ENCODE measurements around the gene OOSP4A. TPM values are rescaled to one million over a fixed set of nuclear protein-coding genes. Genes with fewer than 3 reads are reported as not detected.

The OOSP4A gene
- total RNA-seq, 5 donors from 2014 or later (not counting 1 experiment from before 2014, with no cell fraction given): not detected

DNA sequence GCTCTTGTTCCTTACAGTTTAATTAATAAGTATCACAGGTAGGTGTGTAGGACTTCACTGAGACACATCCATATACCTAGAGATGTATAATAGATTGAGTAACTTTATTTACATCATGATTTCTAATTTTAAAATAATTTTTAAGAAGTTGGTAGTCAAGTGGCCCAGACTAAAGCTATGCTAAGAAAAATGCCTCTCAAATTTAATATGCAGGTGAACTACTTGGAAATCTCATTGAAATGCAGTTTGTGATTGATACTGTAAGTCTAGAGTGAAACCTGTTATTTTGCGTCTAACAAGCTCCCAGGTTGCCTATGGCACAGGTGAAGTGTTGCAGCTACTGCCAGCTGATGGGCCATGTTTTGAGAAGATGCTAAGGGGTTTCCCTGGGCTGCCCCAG, 53.0 kb downstream of the OOSP4A start, which contains the start of gene OOSP4B:
Gene OOSP4B, plus strand, starts transcription at position 301 of the 400 bp plus-strand sequence.
- POLR2A ChIA-PET: no interaction called here
- Mint-ChIP-seq H3K4me3 (no peak within 1 kb of the TSS), H3K4me1 (no peaks in the 10 kb centered on the region), H3K27me3 (peaks cover 8 to 19% of the 10 kb centered on the region in 2 donors), H3K9me3 (no peaks in the 10 kb centered on the region), H3K36me3 (no peaks in the 10 kb centered on the region), H3K27ac (no peak within 1 kb of the TSS)
- Histone ChIP-seq H3K36me3 (ENCODE audit: control insufficient read depth in 2 of 2, extremely low read depth in 1 of 2, insufficient read depth in 1 of 2, low read length in 1 of 2) (no peaks in the 10 kb centered on the region), H3K27me3 (replicated peaks in 1 of 2; ENCODE audit: control insufficient read depth in 2 of 2, extremely low read depth in 1 of 2, insufficient read depth in 2 of 2, low read length in 1 of 2) (no peaks in the 10 kb centered on the region), H3K27ac (ENCODE audit: low read length) (no peak within 1 kb of the TSS), H3K9me3 (no peaks in the 10 kb centered on the region), H3K4me1 (ENCODE audit: control insufficient read depth in 1 of 2, extremely low read depth in 1 of 2, insufficient read depth in 2 of 2, low read length in 2 of 2) (no peaks in the 10 kb centered on the region), H3K4me3 (ENCODE audit: control insufficient read depth in 1 of 2, extremely low read depth in 1 of 2, low read length in 1 of 2) (no peak within 1 kb of the TSS)
- CTCF ChIA-PET: no interaction called here
- ATAC-seq (replicated peaks in 1 of 4) (no peak), DNase-seq (no peak)
- 88% methylated on average over 1 of the region's 1 CpG for WGBS (ENCODE audit: insufficient coverage)

- ChIA-PET POLR2A (no interaction called here), CTCF (no interaction called here)
- ATAC-seq (replicated peaks in 1 of 4) (no peak), DNase-seq (no peak)
- Mint-ChIP-seq H3K4me3 (no peak overlapping the region), H3K9me3 (no peaks in the 10 kb centered on the region), H3K27ac (no peak overlapping the region), H3K36me3 (no peaks in the 10 kb centered on the region), H3K27me3 (peaks cover 8 to 18% of the 10 kb centered on the region in 2 donors), H3K4me1 (no peaks in the 10 kb centered on the region)
- Histone ChIP-seq H3K4me1 (ENCODE audit: control insufficient read depth in 1 of 2, extremely low read depth in 1 of 2, insufficient read depth in 2 of 2, low read length in 2 of 2) (no peaks in the 10 kb centered on the region), H3K4me3 (ENCODE audit: control insufficient read depth in 1 of 2, extremely low read depth in 1 of 2, low read length in 1 of 2) (no peak overlapping the region), H3K27ac (ENCODE audit: low read length) (no peak overlapping the region), H3K36me3 (ENCODE audit: control insufficient read depth in 2 of 2, extremely low read depth in 1 of 2, insufficient read depth in 1 of 2, low read length in 1 of 2) (no peaks in the 10 kb centered on the region), H3K9me3 (no peaks in the 10 kb centered on the region), H3K27me3 (replicated peaks in 1 of 2; ENCODE audit: control insufficient read depth in 2 of 2, extremely low read depth in 1 of 2, insufficient read depth in 2 of 2, low read length in 1 of 2) (no peaks in the 10 kb centered on the region)
- WGBS (ENCODE audit: insufficient coverage): no CpG with 5 or more reads among the region's 8 CpGs
These were observed 54.2 kb downstream of the OOSP4A start for GRCh38 chr11:60018058-60018457.

Other genes with a start within 250 kb of the OOSP4A start
- gene STX3, start 208.7 kb upstream of the OOSP4A start, total RNA-seq: 10 to 100 TPM in 4 of 5 donors, 1 to 10 TPM in 1; 8.9 to 13.3 (median 11.4) TPM
- gene MRPL16, start 153.3 kb upstream of the OOSP4A start, total RNA-seq: 10 to 100 TPM; 24.0 to 46.3 (median 39.7) TPM
- gene CBLIF, start 118.5 kb upstream of the OOSP4A start, total RNA-seq: not detected
- gene TCN1, start 97.5 kb upstream of the OOSP4A start, total RNA-seq: not detected
- not detected for gene OOSP3, start 85.3 kb upstream of the OOSP4A start, total RNA-seq
- gene OOSP1, start 25.6 kb upstream of the OOSP4A start, total RNA-seq: not detected
- not detected for gene OOSP4B, start 53.1 kb downstream of the OOSP4A start, total RNA-seq
- gene OOSP2, start 76.4 kb downstream of the OOSP4A start, total RNA-seq: not detected
- under 1 TPM in 3 of 5 donors, not detected in 2; 0.40 to 0.44 (median 0.43) TPM for gene MS4A3, start 92.6 kb downstream of the OOSP4A start, total RNA-seq
- 1 to 10 TPM in 1 of 5 donors, under 1 TPM in 3, not detected in 1; 0.12 to 1.1 (median 0.16) TPM for gene MS4A2, start 124.6 kb downstream of the OOSP4A start, total RNA-seq
- gene MS4A6A, start 219.1 kb downstream of the OOSP4A start, total RNA-seq: 1 to 10 TPM in 2 of 5 donors, under 1 TPM in 3; 0.32 to 1.5 (median 0.99) TPM